SHP77 (cell line): ENCODE results near the gene NSUN5.
"Not testable (repeated sequence)": the region's sequence is repeated elsewhere in the genome, so short reads cannot be mapped to it uniquely, and the experiment has no call there.

Source experiments
- DNase-seq, 2 experiments: peaks; one replicate each; lab custom pipeline; 2025; lab: John Stamatoyannopoulos, UW

Gene NSUN5

DNA sequence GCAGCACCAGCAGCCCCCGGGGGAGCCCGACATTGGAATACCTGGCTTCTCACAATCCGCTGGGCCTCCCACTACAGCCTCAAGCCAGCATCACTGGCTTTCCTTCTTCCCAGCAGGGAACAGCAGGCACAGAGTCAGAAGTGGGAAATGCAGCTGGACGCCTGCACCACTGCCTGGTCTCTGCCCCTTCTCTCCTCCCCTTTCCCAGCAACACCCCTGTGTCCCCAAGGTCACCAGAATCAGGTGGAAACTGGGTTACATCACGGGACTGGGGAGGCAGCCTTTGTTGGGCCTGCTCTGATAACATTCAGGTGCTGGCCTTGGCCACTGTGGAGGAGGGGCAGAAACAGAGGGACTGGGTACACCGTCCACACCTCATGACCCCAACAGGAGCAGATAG, 16.8 kb upstream of the NSUN5 start:
- DNase-seq, result not testable (repeated sequence)

DNA sequence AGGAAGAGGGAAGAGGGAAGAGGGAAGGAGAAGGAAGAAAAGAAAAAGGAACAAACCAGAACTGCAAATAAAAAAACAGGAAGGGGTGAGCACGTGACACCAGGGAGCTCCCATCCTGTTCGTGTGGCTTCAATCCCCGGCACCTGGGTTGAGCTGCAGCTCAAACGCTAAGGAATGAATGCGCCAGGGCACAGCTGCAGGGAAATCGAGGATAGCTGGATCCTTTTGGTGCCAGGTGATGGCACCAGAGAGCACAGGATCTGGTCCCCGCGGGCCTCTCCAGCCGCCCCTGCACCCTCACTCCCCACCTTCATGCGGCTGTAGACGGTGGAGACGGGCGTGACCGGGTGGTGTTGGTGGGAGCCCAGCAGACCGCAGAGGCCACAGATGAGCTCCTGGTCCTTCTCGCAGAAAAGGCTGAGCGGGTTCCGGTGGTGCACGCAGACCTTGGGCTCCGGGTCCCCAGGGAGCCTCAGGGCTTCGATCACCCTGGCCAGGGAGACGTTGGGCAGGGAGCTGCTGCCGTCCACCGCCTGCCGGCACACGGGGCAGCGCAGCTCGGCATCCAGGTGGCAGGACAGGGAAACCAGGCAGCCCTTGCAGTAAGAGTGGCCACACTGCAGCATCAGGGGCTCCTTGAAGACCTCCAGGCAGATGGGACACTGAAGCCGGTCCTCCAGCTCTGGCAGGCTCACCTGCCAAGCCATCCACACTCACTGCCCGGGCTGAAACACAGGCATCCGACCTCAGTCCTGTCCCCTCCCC, 15.6 kb upstream of the NSUN5 start:
- DNase-seq, result peak; percentile 71 to 77

DNA sequence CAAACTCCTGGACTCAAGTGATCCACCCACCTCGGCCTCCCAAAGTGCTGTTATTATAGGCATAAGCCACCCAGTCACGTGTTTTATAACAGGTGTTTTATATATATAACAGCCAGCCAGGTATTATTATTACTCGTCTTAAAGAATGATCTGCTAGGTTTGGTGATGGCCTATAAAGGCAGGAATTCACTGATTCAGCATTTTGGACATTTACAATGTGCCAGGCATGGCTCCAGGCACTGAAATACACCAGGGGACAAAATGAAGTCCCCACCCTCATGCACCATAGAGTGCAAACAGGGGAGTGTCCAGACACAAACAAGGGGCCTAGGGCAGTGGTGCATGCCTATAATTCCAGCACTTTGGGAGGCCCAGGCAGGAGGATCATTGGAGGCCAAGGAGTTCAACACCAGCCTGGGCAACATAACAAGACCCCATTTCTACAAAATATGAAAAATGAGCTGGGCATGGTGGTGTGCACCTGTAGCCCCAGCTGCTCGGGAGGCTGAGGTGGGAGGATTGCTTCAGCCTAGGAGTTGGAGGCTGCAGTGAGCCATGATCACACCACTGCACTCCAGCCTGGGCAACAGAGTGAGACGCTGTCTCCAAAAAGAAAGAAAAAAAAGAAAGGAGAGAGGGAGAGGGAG, 14.9 kb upstream of the NSUN5 start:
- not testable (repeated sequence) for DNase-seq

DNA sequence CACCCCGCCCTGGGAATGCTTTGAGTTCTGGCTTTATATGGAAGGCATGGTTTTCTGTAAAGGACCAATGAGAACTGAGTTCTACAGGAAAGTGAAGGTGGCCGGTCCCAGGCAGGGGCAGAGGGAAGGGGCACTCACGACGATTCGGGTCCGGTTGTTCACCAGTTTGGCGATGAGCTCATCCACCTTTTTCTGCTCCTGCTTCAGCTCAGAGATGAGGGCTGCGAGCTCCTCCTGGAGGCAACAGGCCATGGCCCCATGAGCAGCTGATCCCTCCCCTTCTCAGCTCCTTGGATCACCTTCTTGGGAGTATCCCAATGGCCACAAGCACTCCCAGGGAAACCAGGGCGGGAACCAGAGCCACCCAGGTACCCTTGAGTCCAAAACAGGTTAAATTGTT, 11.4 kb upstream of the NSUN5 start:
- DNase-seq, result not testable (repeated sequence)

DNA sequence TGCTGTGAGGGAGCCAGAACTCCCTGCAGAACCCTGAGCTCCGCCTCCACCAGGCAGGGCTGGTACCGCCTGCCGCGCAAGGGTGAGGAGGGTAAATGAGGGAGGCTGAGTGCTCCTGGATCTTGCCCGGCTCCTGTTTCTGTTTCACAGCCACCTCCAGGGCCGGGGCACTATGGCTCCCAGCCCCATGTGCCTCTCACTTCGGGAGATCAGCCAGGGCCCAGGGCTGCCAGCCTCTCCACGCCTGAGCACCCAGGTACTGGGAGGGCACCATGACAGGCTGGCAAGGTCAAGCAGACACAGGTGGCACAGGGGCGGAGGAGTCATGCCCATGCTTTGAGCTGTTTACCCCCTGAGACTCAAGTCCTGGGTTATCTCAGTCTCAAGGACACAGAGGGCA, 10.9 kb upstream of the NSUN5 start:
- DNase-seq, result not testable (repeated sequence)

DNA sequence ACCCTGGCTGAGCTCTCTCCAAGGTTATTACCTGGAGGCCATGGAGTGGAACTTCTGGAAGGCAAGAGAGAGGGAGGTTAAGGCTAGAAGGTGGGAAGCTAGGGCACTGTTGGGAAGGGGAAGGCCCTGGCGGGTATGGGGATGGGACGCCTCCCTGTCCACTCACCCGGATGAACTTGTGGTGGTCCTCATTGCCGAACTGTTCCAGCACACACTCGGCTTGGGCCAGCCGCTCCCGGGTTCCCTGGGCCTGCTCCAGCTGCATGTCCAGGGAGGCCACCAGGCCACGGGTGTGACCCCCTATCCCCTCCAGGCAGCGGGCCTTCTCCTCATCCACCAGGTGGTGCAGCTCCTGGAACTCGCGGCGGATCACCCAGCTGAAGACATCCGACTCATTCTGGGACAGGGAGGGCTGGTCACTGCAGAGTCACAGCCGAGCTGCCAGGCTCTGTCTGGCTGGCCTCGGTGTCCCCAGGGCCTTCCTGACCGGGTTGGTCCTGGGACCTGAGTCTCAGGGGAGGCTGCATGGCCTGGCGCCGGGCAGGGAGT, 10.1 kb upstream of the NSUN5 start:
- DNase-seq, result not testable (repeated sequence)

DNA sequence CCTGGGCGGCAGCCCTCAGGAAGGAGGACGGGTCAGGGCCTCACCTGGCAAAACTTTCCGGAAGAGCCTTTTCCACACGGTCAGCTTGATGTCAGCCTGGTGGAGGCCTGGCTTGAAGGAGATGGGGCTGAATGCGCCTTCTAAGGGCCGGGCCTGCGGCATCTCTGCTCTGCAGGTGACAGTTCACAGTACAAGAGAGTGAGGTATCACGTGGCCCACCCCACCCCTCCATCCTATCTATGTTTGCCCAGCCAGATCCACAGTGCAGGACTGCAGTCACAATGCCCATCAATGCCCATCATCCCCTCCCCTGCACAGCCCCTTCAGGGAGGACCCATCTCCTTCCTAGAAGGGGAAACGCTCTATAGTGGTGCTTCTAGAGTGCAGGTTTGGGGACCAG, 7.9 kb upstream of the NSUN5 start:
- DNase-seq, result no peak

DNA sequence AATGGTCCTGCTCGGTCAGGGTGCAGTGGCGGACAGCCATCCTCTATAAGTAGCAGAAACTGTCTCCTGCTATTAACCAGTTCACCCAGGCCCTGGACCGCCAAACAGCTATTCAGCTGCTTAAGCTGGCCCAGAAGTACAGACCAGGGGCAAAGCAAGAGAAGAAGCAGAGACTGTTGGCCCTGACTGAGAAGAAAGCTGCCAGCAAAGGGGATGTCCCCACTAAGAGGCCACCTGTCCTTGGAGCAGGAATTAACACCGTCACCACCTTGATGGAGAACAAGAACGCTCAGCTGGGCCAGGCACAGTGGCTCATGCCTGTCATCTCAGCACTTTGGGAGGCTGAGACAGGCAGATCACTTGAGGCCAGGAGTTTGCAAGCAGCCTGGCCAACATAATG, 5.6 kb upstream of the NSUN5 start:
- DNase-seq, result no peak

DNA sequence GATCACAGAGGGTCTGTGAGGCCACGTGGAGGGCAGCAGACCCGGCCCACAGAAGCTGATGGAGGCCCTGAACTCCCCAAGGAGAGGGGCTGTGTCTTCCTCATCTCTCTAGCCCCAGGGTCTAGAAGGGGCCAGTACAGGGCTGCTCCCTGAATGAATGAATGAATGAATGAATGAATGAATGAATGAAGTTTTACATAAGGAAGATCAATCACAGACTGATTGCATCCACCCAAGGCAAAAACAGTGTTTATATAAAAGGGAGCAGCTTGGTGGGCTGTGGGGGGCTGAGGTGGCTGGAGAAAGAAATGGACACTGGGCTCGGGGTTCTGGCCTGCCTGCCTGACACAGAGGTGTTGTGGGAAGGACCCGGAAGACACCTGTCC, 4.9 kb upstream of the NSUN5 start:
- DNase-seq, result no peak

DNA sequence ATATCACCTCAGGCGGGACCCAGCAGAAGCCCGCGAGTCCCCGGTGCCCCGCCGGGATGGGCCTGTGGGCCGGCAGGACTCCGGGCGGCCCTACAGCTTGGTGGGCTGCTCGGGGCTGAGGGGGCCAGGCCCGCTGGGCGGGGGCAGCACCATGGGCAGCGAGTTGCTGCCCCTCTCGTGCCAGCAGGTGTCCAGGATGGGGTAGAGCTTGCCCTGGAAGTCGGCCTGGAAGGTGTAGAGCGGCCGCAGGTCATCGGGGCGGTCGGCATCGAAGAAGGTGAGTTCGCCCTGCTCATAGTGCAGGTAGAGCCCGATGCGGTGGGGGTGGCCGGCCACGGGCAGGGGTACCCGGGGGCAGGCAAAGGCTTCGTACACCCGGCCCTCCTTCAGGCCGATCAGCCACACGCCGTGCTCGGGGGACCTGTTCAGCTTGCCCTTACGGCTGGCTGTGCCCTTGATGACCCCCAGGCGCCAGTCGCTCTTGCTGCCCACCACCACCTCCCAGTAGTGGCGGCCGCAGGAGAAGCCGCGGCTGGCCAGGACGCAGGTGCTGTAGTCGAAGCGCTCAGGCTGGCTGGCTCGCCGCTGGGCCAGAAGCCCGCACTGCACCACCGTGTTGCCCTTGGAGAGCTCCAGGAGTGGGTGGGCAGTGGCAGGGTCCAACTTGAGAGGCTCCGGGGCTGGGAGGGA, 4.3 kb upstream of the NSUN5 start:
- DNase-seq, result no peak

DNA sequence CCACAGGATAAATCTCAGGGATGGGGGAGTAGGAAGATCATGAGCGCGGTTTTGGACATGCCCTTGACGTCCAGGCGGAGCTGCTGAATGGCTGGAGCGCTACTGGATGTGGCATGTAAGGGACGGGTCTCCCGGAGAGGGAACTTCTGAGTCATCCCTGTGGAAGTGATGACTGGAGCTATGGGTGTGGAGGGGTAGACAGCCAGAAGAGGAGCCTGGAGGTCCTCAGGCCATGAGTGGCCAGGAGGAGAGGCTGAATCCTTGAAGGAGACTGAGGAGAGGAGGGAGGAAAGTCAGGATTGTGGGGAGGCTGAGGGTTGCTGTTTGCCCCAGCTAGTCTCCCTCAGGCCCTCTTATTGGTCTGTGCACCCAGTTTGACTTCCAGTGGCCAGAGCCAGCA, 2.8 kb upstream of the NSUN5 start:
- DNase-seq, result not testable (repeated sequence)

DNA sequence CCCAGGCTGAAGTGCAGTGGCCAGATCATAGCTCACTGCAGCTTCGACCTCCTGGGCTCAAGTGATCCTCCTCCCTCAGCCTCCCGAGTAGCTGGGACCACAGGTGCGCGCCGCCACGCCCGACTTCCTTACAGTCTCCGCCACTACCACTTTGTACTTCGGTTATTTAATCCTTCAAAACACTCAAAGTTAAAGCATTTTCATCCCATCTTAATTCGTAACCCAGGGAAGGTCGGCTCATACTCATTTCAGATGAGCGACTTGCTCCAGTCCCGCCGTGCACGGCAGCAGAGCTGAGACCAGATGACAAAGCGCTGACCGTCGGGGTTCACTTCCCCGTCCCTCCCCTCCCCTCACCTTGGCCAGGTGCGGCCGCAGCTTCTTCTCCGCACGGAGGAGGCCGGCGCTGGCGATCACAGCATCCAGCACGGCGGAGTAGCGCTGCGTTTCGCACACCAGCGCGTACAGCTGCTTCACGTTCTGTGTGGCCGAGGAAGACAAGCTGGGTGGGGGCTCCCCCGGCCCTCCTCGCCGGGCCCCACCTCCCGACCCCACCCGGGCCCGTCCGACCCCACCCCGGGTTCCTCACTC, 457 bp downstream of the NSUN5 start:
- no peak for DNase-seq

DNA sequence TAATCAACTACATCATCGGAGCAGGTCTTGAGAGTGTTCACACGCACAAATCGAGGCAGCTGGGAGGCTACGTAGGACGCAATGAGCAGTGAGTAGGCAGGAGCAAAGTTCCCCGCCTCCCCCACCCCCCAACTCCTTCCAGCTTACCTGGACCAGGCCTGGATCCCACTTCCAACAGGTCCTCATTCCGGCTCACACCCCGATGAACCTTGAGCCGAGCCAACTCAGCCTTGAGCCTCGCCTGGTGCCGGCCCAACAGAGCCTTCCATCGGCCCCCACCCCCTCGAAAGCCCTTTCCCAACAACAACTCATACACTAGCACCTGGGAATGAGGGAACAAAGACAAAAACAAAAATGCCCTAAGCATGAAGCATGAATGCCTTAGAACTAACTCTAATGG, 1.2 kb downstream of the NSUN5 start:
- no peak for DNase-seq

DNA sequence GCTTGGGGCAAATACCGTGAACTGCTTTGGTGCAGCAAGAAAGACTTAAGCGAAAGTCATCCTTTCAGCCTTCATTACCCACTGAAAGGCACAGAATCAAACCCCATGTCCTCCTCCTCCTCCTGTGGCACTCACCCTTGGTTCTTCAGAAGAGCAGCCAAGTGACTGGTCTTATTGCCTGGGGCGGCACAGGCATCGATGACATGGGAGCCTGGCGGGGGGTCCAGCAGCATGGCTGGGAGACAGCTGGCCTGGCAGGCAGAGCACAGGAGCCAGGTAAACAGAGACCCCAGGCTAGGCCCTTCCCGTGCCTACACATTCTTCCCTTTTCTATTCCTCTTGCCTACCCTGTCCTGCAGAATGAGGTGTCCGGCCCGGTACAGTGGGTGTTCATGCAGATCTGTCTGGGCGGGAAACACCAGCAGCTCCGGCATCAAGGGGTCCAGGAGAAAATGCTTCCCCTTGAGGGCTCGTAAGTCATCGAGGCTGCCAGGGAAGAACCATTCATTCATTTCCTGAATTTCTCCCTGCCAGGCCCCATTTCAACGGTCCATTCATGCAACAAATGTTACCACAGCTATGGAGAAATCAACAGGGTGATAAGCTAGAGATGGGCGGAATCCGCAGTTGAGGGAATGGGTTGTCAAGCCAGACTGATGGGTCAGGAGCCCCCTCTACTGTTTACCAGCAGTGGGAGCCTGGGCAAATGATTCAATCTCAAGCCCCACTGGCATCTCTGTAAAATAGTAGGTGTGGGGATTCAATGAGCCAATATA, 3.8 kb downstream of the NSUN5 start:
- not testable (repeated sequence) for DNase-seq

DNA sequence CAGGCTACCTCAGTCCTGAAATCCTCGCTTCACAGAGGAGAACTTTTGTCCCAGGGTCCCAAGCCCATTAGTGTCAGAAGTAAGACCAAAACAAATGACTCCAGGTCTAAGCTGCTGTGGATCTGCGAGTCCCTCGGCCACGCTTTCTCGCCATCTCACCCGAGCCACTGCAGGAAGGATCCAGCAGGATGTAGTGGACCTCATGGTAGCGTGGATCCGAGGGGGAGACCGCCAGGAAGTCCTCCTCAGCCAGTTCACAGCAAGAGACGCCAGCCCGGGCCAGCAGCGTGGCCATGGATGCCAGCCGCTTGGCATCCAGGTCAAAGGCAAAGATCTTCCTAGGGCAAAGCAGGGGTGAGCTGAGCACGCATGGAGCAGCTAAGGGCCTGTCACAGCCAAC, 4.6 kb downstream of the NSUN5 start:
- no peak for DNase-seq

DNA sequence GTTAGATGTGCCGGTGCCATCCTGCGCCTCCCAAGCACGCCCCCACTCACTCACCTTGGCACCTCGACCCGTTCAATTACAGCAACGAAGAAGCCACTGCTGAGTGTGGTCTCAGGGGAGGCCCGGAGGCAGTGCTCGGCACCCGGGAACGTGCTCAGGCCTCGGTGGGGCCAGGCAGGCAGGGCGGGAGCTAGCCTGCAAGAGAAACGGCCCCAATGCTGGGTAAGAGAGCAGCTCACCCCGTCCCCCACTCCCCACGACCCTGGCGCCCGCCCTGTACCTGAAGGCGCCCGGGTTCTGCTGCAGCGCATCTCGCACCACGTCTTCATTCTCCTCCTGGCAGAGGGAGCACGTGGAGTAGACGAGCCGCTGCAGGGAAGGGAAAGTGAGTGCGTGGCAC, 5.1 kb downstream of the NSUN5 start:
- no peak for DNase-seq

DNA sequence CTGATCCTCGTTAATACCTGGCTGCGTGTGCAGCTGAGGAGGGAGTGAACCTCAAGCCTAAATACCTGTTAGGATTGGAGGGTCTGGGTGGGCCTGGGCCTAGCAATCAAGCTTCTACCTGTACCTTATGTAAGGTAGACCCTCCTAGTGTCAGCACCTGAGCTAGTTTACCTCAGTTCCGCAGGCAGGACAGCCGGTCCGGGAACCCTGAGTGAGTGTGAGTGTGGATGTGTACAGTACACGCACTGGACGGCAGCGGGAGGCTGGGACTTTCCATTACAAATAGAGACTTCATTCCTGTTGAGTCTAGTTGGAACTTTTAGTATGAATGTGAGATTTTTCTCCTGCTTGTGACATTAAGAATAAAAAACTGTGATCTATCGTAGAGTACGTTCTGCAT, 5.8 kb downstream of the NSUN5 start:
- DNase-seq, result not testable (repeated sequence)

DNA sequence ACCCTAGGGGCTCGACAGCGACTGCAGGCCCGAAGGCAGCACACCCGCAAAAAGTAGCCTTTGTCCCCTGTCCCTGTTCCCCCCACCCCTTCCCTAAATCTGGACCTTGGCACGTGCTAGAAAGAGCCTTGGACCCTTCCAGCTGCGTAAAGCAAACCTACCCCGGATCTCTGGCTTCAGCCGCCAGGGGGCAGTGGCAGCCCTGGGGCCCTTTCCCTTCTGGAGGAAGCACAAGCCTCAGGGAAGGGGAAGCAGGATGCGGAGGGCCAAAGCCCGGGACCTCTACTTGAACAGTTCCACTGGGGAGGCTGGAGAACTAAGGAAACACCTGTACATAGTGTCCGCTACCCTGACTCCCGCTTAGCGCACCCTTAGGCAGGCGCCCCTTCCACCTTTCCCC, 7.5 kb downstream of the NSUN5 start:
- DNase-seq, result not testable (repeated sequence)

DNA sequence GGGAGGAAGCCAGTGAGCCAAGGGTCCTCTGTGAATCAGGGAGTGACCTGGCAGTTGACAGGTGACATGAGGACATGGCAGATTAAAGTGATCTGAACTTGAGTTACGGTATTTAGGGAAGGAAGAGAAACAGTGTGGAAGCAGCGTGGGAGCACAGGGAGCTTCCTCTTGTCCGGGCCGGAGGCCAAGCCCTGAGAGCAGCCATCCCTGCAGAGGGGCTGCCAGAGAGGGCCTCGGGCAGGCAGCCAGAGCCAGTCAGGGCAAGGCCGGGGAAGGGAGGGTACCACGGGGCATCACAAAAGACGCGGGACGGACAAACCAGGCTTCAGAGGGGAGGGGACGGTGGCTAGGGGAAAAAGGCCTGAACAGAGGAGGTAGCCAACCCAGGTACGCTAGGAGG, 8.8 kb downstream of the NSUN5 start:
- not testable (repeated sequence) for DNase-seq

DNA sequence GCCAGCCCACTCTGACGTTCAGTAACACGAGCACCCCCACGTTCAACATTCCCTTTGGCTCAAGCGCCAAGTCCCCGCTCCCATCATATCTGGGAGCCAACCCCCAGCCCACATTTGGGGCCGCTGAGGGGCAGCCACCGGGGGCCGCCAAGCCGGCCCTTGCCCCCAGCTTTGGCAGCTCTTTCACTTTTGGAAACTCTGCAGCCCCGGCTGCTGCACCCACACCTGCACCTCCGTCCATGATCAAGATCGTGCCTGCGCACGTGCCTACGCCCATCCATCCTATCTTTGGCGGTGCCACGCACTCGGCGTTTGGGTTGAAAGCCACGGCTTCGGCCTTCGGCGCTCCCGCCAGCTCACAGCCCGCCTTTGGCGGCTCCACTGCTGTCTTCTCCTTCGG, 10.9 kb downstream of the NSUN5 start:
- DNase-seq, result not testable (repeated sequence)

DNA sequence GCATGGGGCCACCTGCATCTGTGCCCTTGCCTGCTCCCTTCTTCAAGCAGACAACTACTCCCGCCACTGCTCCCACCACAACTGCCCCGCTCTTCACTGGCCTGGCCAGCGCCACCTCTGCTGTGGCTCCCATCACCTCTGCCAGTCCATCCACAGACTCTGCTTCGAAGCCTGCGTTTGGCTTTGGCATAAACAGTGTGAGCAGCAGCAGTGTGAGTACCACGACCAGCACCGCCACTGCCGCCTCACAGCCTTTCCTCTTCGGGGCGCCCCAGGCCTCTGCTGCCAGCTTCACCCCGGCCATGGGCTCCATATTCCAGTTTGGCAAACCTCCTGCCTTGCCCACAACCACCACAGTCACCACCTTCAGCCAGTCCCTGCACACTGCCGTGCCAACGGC, 11.4 kb downstream of the NSUN5 start:
- not testable (repeated sequence) for DNase-seq

DNA sequence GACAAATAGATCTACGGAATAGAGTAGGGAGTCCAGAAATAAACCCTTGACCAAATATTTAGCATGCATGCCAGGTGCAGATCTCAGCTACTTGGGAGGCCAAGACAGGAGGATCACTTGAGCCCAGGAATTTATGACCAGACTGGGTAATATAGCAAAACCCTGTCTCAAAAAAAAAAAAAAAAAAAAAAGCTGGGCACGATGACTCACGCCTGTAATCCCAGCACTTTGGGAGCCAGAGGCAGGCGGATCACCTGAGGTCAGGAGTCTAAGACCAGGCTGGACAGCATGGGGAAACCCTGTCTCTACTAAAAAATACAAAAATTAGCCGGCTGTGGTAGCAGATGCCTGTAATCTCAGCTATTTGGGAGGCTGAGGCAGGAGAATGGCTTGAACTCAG, 31.4 kb downstream of the NSUN5 start:
- DNase-seq, result not testable (repeated sequence)
